ENCODE data around the gene ZNF260. TPM values are rescaled to one million over a fixed set of nuclear protein-coding genes. Genes with fewer than 3 reads are reported as not detected.

The ZNF260 gene
- polyA plus RNA-seq (ENCODE audit: insufficient read length), result 39.3 TPM
- long read RNA-seq, donor 1, full-length matches to known transcripts, result 4 of 4 reads
- long read RNA-seq, donor 1, partial matches to known transcripts, result 0 of 4 reads
- long read RNA-seq, donor 1, other reads (novel, unspliced or antisense), result 0 of 4 reads
- long read RNA-seq, donor 2, full-length matches to known transcripts, result 8 of 8 reads
- long read RNA-seq, donor 2, partial matches to known transcripts, result 0 of 8 reads
- long read RNA-seq, donor 2, other reads (novel, unspliced or antisense), result 0 of 8 reads
- long read RNA-seq, donor 3, full-length matches to known transcripts, result 6 of 6 reads
- long read RNA-seq, donor 3, partial matches to known transcripts, result 0 of 6 reads
- long read RNA-seq, donor 3, other reads (novel, unspliced or antisense), result 0 of 6 reads
- long read RNA-seq, donor 4, result 0 reads
- long read RNA-seq, donor 5, full-length matches to known transcripts, result 8 of 8 reads
- long read RNA-seq, donor 5, partial matches to known transcripts, result 0 of 8 reads
- long read RNA-seq, donor 5, other reads (novel, unspliced or antisense), result 0 of 8 reads
- long read RNA-seq, donor 6, full-length matches to known transcripts, result 1 of 1 reads
- long read RNA-seq, donor 6, partial matches to known transcripts, result 0 of 1 reads
- long read RNA-seq, donor 6, other reads (novel, unspliced or antisense), result 0 of 1 reads
- long read RNA-seq, donor 7, full-length matches to known transcripts, result 6 of 6 reads
- long read RNA-seq, donor 7, partial matches to known transcripts, result 0 of 6 reads
- long read RNA-seq, donor 7, other reads (novel, unspliced or antisense), result 0 of 6 reads
- long read RNA-seq, donor 8, full-length matches to known transcripts, result 3 of 3 reads
- long read RNA-seq, donor 8, partial matches to known transcripts, result 0 of 3 reads
- long read RNA-seq, donor 8, other reads (novel, unspliced or antisense), result 0 of 3 reads

- peak; percentile 97 for DNase-seq
These were observed at the start of gene ZNF260 for GRCh38 chr19:36528194-36528920. TSS of gene ZNF260 (minus strand) at chr19:36528271. CDS start at chr19:36515238, 13,033 bp downstream.

- no peak for DNase-seq
These were observed 49.4 kb upstream of the ZNF260 start for GRCh38 chr19:36577271-36577996.

DNA sequence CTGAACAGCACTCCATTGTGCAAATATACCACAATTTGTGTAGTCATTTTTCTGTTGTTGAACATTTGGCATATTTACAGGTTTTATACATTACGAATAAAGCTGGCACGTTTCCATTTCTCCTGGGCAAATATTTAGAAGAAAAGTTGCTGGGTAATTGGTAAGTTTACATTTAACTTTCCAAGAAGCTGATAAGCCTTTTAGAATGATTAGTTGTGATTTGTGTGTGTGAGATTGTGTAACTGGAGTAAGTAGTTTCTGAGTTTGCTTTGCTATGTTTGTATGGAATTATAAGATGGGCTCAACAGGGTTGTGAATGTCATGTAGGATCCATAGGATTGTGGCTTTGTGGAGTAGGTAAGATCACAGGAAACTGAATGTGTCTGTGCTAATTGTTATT is 46.7 kb upstream of the ZNF260 start:
- no peak for DNase-seq

DNA sequence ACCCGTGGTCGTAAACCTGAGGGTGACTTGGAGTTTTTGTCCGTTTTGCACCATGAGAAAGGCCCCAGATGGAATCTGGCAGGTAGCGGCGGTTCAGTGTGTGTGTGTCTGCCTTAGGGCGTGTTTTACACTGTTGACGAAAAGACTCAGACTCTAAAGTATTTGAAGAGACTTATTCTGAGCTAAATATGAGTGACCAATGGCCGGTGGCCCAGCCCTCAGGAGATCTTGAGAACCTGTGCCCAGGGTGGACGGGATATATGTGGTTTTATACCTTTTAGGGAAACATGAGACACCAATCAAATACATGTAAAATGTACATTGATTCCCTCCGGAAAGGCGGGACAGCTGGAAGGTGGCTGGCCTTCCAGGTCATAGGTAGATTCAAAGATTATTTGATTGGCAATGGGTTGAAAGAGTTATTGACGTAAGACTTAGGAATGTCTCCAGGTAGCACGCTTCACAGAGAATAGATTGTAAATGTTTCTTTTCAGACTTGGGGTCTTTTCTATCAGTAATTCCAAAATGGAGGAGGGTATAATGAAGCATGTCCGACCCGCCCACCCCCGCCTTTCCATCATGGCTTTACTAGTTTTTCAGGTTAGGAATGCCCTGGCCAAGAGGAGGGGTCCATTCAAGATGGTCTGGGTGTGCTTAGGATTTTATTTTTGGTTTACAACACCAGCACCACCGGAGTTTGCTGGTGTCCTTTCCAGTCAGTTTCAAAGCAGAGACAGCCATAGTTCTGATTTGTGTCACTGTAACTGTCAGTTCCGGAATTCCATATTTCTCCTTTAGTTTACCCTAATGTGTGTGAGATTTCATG is 46.0 kb upstream of the ZNF260 start:
- peak; percentile 31 for DNase-seq

DNA sequence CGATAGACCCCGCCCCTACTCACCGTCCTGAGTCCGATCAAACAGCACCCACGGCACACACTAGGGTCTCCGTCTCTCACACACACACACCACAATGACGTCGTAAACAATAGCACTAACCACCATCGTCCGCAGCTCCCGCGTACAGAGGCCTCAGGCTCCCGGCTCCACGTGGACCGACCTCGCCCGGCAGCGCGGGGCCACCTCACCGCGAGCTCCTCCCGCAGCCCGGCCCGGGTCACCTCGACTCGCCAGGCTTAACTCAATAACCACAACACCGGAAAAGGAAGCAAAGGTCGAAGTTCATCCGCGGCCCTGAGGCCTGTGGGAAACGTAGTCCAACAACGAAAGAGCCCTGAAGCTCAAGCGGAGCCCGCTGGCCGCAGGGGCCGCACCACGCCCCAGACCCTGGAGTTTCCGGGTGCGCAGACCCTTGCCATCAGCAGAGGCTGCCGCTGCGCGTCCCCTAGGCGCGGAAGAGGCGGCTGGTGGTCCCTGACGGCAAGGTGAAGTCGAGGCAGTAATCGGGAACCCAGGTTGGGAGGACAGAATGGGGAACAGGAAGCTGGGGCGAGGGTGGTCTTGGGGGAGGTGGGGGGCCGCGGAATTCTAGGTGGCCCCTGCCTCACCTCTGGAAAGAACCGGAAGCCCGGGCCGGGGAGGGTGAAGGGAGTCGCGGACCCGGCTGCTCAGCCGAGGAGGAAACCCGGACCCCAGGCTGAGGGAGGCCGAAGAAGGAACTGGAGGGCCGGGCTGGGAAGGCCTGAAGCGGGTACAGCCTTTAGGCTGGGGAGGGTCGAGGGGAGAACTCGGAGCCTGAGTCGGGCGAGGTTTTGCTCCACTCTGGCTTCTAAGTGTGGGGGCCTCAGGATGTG is 45.2 kb upstream of the ZNF260 start, which contains the start of gene ZNF529:
ZNF529 (minus strand) TSS at position 273 of the 875 bp plus-strand sequence. CDS start 946 bp downstream, outside the sequence.
- peak; percentile 96 for DNase-seq

DNA sequence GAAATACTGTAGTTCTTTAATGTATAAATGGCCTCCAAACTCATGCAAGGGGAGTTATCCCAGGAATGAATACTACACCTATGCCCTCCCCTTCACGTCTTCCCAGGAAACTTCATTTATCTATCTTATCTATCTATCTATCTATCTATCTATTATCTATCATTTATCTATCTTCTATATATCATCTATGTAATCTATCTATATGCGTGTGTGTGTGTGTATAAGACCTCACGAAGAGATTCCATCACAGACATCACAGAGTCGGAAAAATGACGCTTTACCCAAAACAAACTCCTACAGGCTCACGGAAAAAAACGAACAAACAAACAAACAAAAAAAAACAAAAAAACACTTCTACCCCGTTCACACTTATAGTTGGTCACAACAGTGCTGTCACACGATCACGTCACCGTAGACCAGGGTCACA is 44.5 kb upstream of the ZNF260 start:
- no peak for DNase-seq

DNA sequence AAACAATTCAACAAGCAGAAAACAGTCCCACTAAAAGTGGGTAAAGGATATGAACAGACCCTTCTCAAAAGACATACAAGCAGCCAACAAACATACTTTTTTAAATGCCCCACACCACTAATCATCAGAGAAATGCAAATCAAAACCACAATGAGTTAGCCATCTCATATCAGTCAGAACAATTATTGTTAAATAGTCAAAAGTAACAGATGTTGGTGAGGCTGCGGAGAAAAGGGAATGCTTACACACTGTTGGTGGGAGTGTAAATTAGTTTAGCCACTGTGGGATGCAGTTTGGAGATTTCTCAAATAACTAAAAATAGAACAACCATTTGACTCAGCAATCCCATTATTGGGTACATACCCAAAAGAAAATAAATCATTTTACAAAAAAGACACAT is 36.3 kb upstream of the ZNF260 start:
- no peak for DNase-seq

DNA sequence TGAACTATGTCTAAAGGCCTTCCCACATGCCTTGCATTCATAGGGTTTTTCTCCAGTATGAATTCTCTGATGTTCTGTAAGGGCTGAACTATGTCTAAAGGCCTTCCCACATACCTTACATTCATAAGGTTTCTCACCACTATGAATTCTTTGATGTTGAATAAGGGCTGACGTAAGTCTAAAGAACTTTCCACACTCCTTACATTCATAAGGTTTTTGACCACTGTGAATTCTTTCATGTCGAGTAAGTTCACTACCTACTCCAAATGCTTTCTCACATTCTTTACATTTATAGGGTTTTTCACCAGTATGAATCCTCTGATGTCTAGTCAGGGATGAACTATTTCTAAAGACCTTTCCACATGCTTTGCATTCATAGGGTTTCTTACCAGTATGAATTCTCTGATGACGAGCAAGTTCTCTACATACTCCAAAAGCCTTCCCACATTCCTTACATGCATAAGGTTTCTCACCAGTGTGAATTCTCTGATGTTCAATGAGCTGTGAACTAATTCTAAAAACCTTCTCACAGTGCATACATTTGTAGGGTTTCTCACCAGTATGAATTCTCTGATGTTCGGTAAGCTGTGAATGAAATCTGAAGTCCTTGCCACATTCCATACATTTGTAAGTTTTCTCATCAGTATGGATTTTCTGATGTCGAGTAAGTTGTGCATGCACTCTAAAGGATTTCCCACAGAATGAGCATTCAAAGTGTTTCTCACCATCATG is 19.1 kb upstream of the ZNF260 start:
- DNase-seq, result no peak

DNA sequence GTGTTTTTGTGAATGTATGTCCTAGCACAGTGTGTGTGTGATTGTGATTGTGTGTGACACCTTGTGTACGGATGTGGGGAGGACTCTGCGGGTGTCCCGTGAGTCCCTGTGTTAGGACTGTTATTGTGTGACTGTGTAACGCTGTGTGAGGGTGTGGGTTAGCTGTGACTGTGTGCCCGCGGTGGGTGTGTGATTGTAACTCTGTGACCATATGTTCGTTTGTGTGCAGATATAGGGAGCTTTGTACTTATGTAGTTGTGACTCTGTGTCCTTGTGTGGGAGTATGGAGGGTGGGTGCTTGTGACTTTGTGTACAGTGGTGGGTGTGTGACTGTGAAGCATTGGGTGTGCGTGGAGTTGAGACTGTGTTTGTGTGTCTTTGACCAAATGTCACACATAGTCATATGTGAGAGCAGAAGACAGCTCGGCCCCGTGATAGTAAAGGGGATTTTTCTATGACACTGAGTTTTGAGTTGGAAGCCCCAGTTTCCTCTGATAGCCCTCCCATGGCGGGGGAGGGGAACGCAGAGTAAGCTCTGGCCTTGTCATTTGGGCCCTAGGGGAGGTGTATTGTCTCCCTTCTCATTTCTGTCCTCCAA is 949 bp upstream of the ZNF260 start:
- DNase-seq, result no peak

DNA sequence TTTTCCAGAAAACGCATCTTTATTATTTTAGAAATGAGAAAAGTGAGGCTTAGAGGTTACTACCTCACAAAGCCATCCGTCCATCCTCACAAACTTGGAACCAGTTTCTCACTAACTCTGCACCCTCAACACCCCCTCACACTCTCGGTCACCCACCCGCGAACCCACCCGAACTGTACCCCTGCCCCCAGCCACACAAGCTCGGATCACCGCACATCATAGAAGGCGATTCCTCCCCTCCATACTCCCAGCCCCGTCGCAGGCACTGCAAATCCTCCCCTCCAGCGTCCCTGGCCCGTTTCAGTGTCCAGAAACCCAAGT is 238 bp downstream of the ZNF260 start:
- no peak for DNase-seq

GRCh38 chr19:36527341-36527740 is 730 bp downstream of the ZNF260 start:
- peak; percentile 10 for DNase-seq

DNA sequence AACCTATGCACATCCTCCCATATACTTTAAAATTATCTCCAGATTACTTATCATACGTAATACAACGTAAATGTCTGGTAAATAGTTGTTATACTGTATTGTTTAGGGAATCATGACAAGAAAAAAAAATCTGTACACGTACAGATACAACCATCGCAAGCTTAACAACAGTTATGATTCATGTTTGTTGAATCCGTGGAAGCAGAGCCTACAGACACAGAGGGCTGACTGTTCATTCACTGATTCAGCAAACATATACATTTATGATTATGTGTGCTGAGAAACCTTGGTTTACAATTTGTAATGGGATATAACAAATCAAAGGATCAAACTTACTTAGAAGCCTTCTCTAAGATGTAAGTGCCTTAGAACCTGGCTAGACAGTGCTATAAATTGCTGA is 1.5 kb downstream of the ZNF260 start:
- no peak for DNase-seq

GRCh38 chr19:36524617-36525016 is 3.5 kb downstream of the ZNF260 start:
- no peak for DNase-seq

- DNase-seq, result no peak
These were observed 14.0 kb downstream of the ZNF260 start for GRCh38 chr19:36514012-36514612.

DNA sequence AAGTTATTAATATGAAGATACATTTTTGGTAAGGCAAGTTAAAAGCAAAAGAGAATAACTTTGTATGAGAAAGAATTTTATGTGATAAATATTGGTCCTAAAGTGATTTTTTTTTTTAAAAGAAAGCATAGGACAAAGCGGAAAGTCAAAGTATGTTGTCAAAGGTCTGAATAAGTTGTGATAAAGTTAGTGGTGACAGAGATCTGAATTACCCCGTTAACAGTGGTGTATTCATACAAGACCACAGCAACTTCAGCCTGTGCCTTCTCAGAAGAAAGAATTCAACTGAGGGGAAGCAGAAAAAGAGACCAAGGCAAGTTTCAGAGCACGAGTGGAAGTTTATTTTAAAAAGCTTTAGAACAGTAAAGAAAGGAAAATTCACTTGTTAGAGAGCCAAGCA is 19.7 kb downstream of the ZNF260 start:
- no peak for DNase-seq

DNA sequence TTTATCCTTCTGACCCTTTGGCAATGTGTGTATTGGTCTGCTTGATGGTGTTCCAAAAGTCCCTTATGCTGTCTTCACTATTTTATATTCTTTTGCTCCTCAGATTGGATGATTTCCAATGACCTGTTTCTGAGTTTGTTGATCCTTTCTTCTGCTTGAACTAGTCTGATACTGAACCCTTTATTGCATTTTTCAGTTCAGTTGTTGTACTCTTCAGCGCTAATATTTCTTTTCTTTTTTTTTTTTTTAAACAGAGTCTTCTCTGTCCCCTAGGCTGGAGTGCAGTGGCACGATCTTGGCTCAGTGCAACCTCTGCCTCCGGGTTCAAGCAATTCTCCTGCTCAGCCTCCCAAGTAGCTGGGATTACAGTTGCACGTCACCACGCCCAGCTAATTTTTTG is 26.1 kb downstream of the ZNF260 start:
- no peak for DNase-seq

GRCh38 chr19:36497001-36497400 is 31.1 kb downstream of the ZNF260 start:
- no peak for DNase-seq

Measured in left kidney (tissue), 8 donors.